NB4 (cell line): ENCODE data around the gene MTRFR.

Source experiments
- DNase-seq: peaks from one replicate; pipeline ENCODE4 v3.0.0; 2010; ENCODE audit warnings: low read depth
- H3K4me3 ChIP-seq: one replicate; pipeline ENCODE4 v1.5.1; 2011; ENCODE audit warnings: mild to moderate bottlenecking, low read depth, low read length, moderate library complexity
- MYC ChIP-seq: IDR thresholded peaks from 2 replicates; pipeline ENCODE4 v1.6.1; 2011; ENCODE audit warnings: low read depth, low read length
- POLR2A ChIP-seq: IDR thresholded peaks from 2 replicates; pipeline ENCODE4 v1.6.1; 2011; ENCODE audit warnings: mild to moderate bottlenecking; ENCODE audit not compliant: insufficient read length; ENCODE audit errors: extremely low read depth
- TF ChIP-seq, protein P1 (sequence below): IDR thresholded peaks from 2 replicates; pipeline ENCODE4 v1.6.1; 2011; ENCODE audit warnings: low read depth, low read length
- TF ChIP-seq, protein P2 (sequence below): IDR thresholded peaks from one replicate; pipeline ENCODE4 v1.5.1; 2012; ENCODE audit warnings: low read depth, low read length

The MTRFR gene

GRCh38 chr12:123288751-123289346 lies 55.6 kb downstream of the MTRFR start:
- no peak overlapping the region for H3K4me3 ChIP-seq
- TF ChIP-seq POLR2A: no peak
- TF ChIP-seq, protein P1, sequence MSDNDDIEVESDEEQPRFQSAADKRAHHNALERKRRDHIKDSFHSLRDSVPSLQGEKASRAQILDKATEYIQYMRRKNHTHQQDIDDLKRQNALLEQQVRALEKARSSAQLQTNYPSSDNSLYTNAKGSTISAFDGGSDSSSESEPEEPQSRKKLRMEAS: no peak
- no peak for DNase-seq

- H3K4me3 ChIP-seq: no peak overlapping the region
- DNase-seq: no peak
- no peak for TF ChIP-seq MYC
- TF ChIP-seq, protein P2, sequence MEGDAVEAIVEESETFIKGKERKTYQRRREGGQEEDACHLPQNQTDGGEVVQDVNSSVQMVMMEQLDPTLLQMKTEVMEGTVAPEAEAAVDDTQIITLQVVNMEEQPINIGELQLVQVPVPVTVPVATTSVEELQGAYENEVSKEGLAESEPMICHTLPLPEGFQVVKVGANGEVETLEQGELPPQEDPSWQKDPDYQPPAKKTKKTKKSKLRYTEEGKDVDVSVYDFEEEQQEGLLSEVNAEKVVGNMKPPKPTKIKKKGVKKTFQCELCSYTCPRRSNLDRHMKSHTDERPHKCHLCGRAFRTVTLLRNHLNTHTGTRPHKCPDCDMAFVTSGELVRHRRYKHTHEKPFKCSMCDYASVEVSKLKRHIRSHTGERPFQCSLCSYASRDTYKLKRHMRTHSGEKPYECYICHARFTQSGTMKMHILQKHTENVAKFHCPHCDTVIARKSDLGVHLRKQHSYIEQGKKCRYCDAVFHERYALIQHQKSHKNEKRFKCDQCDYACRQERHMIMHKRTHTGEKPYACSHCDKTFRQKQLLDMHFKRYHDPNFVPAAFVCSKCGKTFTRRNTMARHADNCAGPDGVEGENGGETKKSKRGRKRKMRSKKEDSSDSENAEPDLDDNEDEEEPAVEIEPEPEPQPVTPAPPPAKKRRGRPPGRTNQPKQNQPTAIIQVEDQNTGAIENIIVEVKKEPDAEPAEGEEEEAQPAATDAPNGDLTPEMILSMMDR: no peak
- no peak for TF ChIP-seq POLR2A
- TF ChIP-seq, protein P1: no peak
Measured at GRCh38 chr12:123289911-123290310, 56.7 kb downstream of the MTRFR start.

DNA sequence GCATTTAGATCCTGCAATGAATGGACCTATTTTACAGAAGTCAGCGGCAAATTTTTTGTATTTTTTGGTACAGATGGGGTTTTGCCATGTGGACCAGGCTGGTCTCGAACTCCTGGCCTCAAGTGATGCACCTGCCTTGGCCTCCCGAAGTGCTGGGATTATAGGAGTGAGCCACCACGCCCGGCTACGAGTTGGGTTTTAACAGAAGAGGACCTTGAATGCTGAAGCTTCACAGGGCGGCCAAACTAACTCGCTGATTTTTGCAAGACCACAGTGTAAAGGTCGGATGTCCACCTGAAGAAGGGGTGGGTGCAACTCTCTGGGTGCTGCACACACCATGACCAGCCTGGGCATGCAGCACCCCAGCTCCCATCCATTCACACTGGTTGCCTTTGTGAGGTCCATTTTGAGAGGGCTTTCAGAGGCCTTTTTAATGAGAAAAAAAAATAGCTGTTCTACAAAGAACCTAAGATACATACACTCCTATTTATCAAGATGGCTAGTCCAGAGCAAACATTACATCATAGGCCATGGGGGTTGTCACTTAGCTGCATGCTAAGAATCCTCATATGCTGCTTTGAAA lies 60.0 kb downstream of the MTRFR start:
- no peak overlapping the region for H3K4me3 ChIP-seq
- no peak for DNase-seq
- TF ChIP-seq, protein P1: no peak
- TF ChIP-seq, protein P2: no peak
- TF ChIP-seq MYC (no peak), POLR2A (no peak)

DNA sequence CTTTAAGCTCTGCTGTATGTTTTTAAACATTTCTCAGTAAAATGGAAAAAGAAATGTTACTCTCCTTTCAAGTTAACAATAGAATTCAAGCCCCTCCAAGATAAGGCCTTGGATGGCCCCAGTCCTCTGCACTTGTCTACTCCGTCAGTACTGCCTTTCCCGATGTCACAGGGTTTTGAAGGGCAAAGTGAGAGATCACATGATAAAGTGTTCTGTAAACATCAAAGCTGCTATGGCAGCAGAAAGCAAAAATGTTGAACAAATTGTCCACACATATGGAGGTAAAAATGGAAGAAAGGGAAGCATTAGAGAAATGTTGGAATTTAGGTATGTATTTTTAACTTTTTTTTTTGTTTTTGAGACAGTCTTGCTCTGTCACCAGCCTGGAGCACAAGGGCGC lies 71.9 kb downstream of the MTRFR start:
- no peak overlapping the region for H3K4me3 ChIP-seq
- no peak for TF ChIP-seq POLR2A
- TF ChIP-seq MYC: no peak
- TF ChIP-seq, protein P2: no peak
- TF ChIP-seq, protein P1: no peak
- DNase-seq: no peak

DNA sequence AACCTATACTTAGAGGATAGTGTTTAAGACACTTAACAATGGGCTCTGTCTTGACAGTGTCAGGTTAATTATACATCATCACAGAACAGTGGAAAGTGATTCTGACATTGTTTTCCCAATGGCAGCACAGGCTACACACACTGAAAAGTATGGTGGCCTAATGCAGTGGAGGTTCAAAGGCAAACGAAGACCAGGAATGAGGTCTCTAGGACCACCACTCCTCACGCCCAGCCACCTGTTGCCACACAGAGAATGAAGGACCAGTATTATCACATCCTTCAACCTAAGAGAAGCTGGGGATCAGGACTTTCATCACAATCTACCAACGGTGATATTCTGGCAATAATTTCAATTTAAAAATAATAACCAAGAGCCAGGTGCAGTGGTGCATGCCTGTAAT lies 73.0 kb downstream of the MTRFR start:
- no peak for DNase-seq
- no peak overlapping the region for H3K4me3 ChIP-seq
- no peak for TF ChIP-seq MYC
- TF ChIP-seq, protein P1: no peak
- TF ChIP-seq, protein P2: no peak
- no peak for TF ChIP-seq POLR2A
